Lower leg skin (tissue), 4 donors: ENCODE measurements around the gene ABAT. TPM values are rescaled to one million over a fixed set of nuclear protein-coding genes. Genes with fewer than 3 reads are reported as not detected.

ENCODE experiments used
- DNase-seq, 2 donors: peaks; one replicate each; pipeline ENCODE4 v3.0.0-alpha.2; 2019; ENCODE audit warnings: low spot score in 2 of 2
- H3K4me3 ChIP-seq: fragments of 200-600 bp; sonication (generic); 2 replicates; pipeline ENCODE4 v1.5.1; 2017; ENCODE audit warnings: mild to moderate bottlenecking, low read depth; ENCODE audit not compliant: poor library complexity, severe bottlenecking
- CTCF ChIP-seq, 3 donors: fragments of 450-650 bp; IDR thresholded peaks; one replicate each; pipeline ENCODE4 v1.5.1; 2016; ENCODE audit warnings: antibody characterized with exemption in 3 of 3, mild to moderate bottlenecking in 3 of 3, moderate library complexity in 2 of 3
- POLR2A ChIP-seq, 2 donors: fragments of 450-650 bp; IDR thresholded peaks; one replicate each; pipeline ENCODE4 v1.6.1; 2016 to 2017; ENCODE audit warnings: antibody characterized with exemption in 2 of 2, mild to moderate bottlenecking in 1 of 2, moderate library complexity in 1 of 2
- WGBS, 2 donors: methylation state at CpG; one replicate each; pipeline ENCODE4 v1.1.5; 2018; 5-methylcytosine and 5-hydroxymethylcytosine counted together
- intact Hi-C: fragments of 100-400 bp; cut with DNase I; formaldehyde crosslinking; loops from one replicate; pipeline ENCODE4 v1.15.0; 2023; ENCODE audit warnings: low total_unique reads
- total RNA-seq, 4 donors: library from RNA; depleted of rRNA; stranded (reverse); fragments of >200 nt; gene quantifications; one replicate each; pipeline ENCODE4 v1.1.0, GENCODE V29; 2016

Gene ABAT
- total RNA-seq, 4 donors from 2014 or later = 1.5 to 5.1 (median 2.6) TPM

GRCh38 chr16:8679151-8679550, 4.7 kb downstream of the ABAT start:
- no peak overlapping the region for H3K4me3 ChIP-seq
- TF ChIP-seq POLR2A (IDR thresholded peaks at IDR 0.05) (no peak), CTCF (IDR thresholded peaks at IDR 0.05) (no peak)
- intact Hi-C loops = loop anchor here (10.0 kb wide), 1 partner anchor 196 kb away; no protein-coding TSS in a partner anchor
- no peak for DNase-seq
- 85 to 94% methylated on average over 2 of the region's 2 CpGs for WGBS, 2 donors

- H3K4me3 ChIP-seq = no peak overlapping the region
- 82 to 83% methylated on average over 9 of the region's 9 CpGs for WGBS, 2 donors
- intact Hi-C loops = no loop called here
- TF ChIP-seq CTCF (IDR thresholded peaks at IDR 0.05) = no peak
- no peak for TF ChIP-seq POLR2A (IDR thresholded peaks at IDR 0.05)
- no peak for DNase-seq
Observed at GRCh38 chr16:8682551-8683259, 8.3 kb downstream of the ABAT start.

- WGBS, 2 donors = 67 to 72% methylated on average over 4 of the region's 4 CpGs
- intact Hi-C loops = no loop called here
- no peak overlapping the region for H3K4me3 ChIP-seq
- TF ChIP-seq POLR2A (IDR thresholded peaks at IDR 0.05) (no peak), CTCF (IDR thresholded peaks at IDR 0.05) (no peak)
- DNase-seq = no peak
Observed at GRCh38 chr16:8683640-8684039, 9.2 kb downstream of the ABAT start.

- no peak for DNase-seq
- TF ChIP-seq CTCF (IDR thresholded peaks at IDR 0.05) = no peak
- no peak for TF ChIP-seq POLR2A (IDR thresholded peaks at IDR 0.05)
- WGBS, 2 donors = 61 to 63% methylated on average over 3 of the region's 3 CpGs
- H3K4me3 ChIP-seq = no peak overlapping the region
- intact Hi-C loops = no loop called here
Observed at GRCh38 chr16:8685617-8686016, 11.2 kb downstream of the ABAT start.

GRCh38 chr16:8686031-8686621, 11.7 kb downstream of the ABAT start:
- TF ChIP-seq CTCF (IDR thresholded peaks at IDR 0.05) = no peak
- H3K4me3 ChIP-seq = no peak overlapping the region
- 11 to 19% methylated on average over 5 to 7 of the region's 7 CpGs for WGBS, 2 donors
- DNase-seq = no peak
- intact Hi-C loops = no loop called here
